GM10266 (cell line): ENCODE measurements around the gene ZNF644.

Source experiments
- DNase-seq: peaks from one replicate; pipeline ENCODE4 v3.0.0; 2012; ENCODE audit errors: extremely low spot score
- TF ChIP-seq, protein P1 (sequence below): IDR thresholded peaks from 2 replicates; pipeline ENCODE4 v1.5.1; 2012; ENCODE audit warnings: mild to moderate bottlenecking, low read depth; ENCODE audit not compliant: control insufficient read depth, insufficient read depth; ENCODE audit errors: missing control alignments

The ZNF644 gene

DNA sequence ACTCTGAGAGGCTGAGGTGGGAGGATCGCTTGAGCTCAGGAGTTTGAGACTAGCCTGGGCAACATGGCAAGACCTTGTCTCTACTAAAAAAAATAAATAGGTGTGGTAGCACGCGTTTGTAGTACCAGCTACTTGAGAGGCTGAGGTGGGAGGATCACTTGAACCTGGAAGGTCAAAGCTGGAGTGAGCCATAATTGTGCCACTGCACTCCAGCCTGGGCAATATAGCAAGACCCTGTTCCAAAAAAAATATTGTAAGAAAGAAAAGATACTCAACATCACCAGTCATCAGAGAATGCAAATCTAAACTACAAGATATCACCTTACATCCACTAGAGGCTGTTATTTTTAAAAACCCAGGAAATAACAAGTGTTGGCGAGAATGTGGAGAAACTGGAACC, 32.5 kb downstream of the ZNF644 start:
- TF ChIP-seq, protein P1, sequence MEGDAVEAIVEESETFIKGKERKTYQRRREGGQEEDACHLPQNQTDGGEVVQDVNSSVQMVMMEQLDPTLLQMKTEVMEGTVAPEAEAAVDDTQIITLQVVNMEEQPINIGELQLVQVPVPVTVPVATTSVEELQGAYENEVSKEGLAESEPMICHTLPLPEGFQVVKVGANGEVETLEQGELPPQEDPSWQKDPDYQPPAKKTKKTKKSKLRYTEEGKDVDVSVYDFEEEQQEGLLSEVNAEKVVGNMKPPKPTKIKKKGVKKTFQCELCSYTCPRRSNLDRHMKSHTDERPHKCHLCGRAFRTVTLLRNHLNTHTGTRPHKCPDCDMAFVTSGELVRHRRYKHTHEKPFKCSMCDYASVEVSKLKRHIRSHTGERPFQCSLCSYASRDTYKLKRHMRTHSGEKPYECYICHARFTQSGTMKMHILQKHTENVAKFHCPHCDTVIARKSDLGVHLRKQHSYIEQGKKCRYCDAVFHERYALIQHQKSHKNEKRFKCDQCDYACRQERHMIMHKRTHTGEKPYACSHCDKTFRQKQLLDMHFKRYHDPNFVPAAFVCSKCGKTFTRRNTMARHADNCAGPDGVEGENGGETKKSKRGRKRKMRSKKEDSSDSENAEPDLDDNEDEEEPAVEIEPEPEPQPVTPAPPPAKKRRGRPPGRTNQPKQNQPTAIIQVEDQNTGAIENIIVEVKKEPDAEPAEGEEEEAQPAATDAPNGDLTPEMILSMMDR = no peak
- no peak for DNase-seq

- DNase-seq = no peak
- TF ChIP-seq, protein P1 = no peak
These were observed 34.0 kb downstream of the ZNF644 start for GRCh38 chr1:90987841-90988240.

DNA sequence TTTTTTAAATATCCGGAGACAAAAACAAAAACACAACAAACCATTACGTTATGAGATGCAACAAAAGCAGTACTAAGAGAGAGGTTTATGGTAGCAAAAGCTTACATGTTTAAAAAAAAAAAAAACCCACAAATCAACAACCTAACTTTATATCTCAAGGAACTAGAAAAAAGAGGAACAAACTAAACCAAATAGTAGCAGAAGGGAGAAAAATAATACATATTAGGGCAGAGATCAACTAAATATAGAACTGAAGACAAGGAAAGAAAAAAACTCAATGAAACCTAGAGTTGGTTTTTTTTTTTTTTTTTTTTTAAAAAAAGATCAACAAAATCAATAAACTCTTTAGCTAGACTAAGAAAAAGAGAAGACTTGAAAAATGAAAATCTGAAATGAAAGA, 34.9 kb downstream of the ZNF644 start:
- TF ChIP-seq, protein P1 = no peak
- no peak for DNase-seq

GRCh38 chr1:90977522-90977921, 44.3 kb downstream of the ZNF644 start:
- TF ChIP-seq, protein P1 = no peak
- DNase-seq = no peak

DNA sequence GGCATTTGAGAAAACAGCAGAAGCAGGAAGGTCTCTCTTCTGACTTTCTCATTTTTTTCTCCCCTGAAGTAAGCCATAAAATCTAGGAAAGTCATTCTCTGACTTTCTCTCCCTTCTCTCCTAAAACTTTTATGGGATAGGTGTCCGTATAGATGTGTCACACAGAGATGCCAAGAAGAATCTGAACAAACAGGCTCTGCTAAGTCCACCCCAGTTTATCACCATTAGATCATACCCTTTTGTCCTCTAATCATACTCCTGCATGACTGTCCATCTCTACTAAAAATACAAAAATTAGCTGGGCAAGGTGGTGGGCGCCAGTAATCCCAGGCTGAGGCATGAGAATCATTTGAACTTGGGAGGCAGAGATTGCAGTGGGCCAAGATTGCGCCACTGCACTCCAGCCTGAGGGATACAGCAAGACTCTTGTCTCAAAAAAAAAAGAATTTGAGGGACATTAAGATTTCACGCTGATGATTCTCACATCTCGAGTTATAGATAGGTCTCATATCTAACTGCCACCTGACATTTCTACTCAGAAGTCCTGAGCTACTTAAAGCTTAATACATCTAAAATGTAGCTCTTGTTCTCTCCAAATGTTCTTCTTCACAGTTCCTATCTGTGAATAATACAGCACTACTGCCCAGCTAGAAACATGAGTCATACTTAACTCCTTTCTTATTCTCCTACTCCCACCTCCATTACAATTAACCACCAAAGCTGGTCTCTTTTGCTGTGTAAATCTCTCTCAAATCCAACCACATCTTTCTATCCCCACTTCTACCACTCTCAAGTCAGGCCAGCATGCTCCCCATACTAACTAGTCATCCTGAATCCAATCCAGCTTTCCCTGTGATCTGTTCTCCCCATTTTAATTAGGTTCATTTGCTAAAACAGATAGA, 47.7 kb downstream of the ZNF644 start:
- DNase-seq = no peak
- TF ChIP-seq, protein P1 = no peak

DNA sequence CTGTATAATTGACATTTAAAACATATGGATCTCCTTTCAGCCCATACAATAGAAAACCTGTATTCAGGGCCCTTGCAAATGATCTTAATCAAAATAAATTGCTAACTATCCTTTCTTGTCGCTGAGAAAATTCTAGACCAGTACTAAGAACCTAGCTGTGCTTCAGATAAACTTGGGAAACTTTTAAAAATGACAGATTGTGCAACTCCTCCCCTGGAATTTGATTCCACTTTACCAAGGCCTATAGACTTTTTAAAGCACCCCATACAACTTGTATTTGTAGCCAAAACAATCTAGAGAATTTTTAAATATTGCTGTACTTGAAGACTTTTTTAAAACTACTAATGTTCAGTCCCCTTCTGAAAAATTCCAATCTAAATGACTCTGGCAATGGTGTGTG, 51.6 kb downstream of the ZNF644 start:
- TF ChIP-seq, protein P1 = no peak
- no peak for DNase-seq

- no peak for DNase-seq
- TF ChIP-seq, protein P1 = no peak
These were observed 52.6 kb downstream of the ZNF644 start for GRCh38 chr1:90969241-90969640.
